Measurements from ENCODE around the gene COX10.

COX10 gene

DNA sequence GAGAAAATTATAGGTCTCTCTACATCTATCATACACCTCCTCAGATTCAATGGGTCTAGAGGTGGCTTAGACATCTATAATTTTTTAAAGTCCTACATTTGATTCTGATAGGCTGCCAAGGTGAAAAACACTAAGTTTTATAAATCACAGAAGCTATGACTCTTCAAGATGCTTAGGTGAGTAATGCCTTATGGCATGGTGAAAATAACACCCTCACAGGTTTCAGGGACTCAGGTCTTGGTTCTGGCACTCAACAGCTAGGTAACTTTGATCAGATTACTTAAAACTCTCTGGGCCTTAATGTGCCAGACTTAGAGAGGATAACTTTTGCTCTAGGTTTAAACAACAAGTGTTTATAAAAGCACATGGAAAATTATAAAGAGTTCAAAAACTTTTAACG is 2.0 kb upstream of the COX10 start:
- TF ChIP-seq, protein P1, sequence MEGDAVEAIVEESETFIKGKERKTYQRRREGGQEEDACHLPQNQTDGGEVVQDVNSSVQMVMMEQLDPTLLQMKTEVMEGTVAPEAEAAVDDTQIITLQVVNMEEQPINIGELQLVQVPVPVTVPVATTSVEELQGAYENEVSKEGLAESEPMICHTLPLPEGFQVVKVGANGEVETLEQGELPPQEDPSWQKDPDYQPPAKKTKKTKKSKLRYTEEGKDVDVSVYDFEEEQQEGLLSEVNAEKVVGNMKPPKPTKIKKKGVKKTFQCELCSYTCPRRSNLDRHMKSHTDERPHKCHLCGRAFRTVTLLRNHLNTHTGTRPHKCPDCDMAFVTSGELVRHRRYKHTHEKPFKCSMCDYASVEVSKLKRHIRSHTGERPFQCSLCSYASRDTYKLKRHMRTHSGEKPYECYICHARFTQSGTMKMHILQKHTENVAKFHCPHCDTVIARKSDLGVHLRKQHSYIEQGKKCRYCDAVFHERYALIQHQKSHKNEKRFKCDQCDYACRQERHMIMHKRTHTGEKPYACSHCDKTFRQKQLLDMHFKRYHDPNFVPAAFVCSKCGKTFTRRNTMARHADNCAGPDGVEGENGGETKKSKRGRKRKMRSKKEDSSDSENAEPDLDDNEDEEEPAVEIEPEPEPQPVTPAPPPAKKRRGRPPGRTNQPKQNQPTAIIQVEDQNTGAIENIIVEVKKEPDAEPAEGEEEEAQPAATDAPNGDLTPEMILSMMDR (IDR thresholded peaks at IDR 0.05; ENCODE audit: control extremely low read depth, extremely low read depth, low read depth, missing control alignments): no peak
- no peak for DNase-seq (ENCODE audit: extremely low spot score)
- ChIA-PET POLR2A (no interaction called here), CTCF (interaction anchor here (2.2 kb wide), 1 partner anchor 12 kb away, joined by 6 read pairs; no protein-coding TSS in a partner anchor)

DNA sequence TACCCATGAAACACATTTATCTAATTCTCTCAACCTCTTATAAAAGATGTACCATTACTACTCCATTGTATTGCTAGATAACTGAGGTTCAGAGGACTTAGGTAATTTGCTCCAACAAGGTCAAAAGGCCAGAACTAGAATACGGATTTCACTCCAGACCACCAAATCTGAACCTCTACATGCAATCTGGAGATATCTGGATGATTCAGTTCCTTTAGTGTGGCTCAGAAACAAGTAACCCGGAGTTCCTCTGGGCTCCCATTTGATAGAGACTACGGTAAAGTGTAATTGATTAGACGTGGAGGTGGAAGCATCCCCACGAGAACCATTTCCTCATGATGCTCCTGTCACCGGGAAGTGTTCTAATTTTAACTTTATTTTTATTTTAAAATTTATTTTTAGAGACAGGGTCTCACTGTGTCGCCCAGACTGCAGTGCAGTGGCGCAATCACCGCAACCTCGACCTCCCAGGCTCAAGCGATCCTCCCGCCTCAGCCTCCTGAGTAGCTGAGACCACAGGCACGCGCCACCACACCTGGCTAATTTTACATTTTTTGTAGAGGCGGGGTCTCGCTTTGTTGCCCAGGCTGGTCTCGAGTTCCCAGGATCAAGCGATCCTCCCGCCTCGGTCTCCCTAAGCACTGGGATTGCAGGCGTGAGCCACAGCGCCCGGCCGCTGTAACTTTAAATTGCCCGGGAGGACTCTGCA is 608 bp upstream of the COX10 start:
- no peak for DNase-seq (ENCODE audit: extremely low spot score)
- CTCF ChIA-PET: no interaction called here
- TF ChIP-seq, protein P1 (IDR thresholded peaks at IDR 0.05; ENCODE audit: control extremely low read depth, extremely low read depth, low read depth, missing control alignments): no peak
- POLR2A ChIA-PET: interaction anchor here (0.7 kb wide), 1 partner anchor 58 kb away, joined by 3 read pairs; no protein-coding TSS in a partner anchor

DNA sequence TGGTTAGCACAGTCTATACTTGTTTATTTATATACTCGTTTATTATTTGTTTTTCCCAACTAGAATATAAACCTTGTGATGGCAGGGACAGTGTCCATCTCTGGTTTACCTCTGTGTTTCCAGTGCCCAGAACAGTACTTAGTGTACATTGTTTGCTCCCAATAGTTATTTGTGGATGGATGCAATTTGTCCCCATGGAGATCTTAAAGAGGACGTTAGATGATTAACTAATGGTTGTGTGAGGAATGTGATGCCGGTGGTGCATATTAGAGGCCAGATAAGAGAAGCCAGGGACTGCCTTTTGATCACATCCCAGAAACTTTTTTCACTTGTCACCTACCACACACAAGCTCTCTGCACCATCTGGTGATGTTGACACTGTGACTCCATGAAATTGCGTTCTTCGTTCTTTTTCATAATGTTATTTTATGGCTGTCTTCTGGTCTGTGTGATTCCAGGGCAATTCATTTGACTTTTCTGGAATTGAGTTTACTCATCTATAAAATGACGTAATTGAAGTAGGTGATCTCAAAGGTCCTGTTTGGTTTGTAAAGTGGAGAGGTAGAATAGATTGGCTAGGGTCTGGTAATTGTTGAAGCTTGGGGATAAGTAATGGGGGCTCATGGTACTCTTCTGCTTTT is 1.2 kb downstream of the COX10 start:
- TF ChIP-seq, protein P1 (IDR thresholded peaks at IDR 0.05; ENCODE audit: control extremely low read depth, extremely low read depth, low read depth, missing control alignments): no peak
- CTCF ChIA-PET: no interaction called here
- no peak for DNase-seq (ENCODE audit: extremely low spot score)
- POLR2A ChIA-PET: no interaction called here

DNA sequence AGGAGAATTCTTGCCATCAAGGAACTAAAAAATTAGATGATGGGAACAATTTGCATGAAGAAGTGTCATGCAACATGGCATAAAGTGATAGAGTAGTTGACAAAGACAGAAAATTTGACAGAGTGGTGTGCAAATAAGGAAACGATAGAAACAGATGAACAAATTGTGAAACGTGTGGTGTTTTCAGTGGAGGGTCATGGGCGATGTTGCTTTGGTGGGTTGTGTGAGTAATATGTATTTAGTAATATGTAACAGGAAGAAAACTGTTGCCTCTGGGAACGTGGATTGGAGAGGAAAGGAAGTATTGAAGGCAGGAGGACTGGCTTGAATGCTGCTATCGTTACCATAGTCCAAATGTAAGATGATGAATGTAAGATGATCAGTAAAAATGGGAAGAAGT is 3.6 kb downstream of the COX10 start:
- TF ChIP-seq, protein P1 (IDR thresholded peaks at IDR 0.05; ENCODE audit: control extremely low read depth, extremely low read depth, low read depth, missing control alignments): no peak
- POLR2A ChIA-PET: no interaction called here
- no peak for DNase-seq (ENCODE audit: extremely low spot score)
- CTCF ChIA-PET: no interaction called here

DNA sequence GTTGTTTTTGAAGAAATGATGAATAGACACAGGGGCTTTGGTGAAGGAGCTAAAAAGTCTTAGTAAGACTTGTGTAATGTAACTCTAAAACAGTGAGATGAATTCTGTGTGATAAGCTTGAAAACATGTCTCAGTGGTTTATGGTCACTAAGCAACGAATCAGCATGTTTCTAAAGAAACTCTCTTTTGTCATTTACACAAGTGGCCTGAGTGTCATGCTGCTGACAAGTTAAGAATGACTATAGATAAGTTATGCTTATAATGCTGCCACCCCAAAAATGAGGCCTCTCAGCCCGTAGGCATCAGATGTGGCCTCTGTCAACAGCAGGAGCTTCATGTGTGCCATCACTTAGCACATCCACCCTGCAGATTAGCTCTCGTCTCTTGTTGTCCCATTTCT is 8.7 kb downstream of the COX10 start:
- ChIA-PET POLR2A (no interaction called here), CTCF (interaction anchor here (1.1 kb wide), 2 partner anchors 10 to 12 kb away, joined by 3 read pairs; no protein-coding TSS in a partner anchor)
- DNase-seq (ENCODE audit: extremely low spot score): no peak
- TF ChIP-seq, protein P1 (IDR thresholded peaks at IDR 0.05; ENCODE audit: control extremely low read depth, extremely low read depth, low read depth, missing control alignments): no peak

DNA sequence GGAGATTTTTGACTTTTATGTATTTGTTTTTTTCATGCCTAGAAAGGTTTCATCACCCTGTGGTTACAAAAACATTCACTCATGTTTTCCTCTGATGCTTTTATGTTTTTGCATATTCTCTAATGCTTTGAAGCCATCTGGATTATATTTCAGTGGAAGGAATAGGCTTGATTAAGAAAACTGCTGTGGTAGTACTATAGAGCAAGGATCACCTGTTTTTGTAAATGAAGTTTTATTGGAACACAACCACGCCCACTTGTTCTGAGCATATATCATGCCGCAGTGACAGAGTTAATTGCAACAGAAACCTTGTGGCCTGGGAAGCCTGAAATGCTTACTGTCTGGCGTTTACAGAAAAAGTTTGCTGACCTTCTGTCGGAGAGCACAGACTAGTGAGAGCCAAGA is 11.5 kb downstream of the COX10 start:
- DNase-seq (ENCODE audit: extremely low spot score): no peak
- ChIA-PET POLR2A (no interaction called here), CTCF (interaction anchor here (1.3 kb wide), 1 partner anchor 19 kb away, joined by 3 read pairs; no protein-coding TSS in a partner anchor)
- TF ChIP-seq, protein P1 (IDR thresholded peaks at IDR 0.05; ENCODE audit: control extremely low read depth, extremely low read depth, low read depth, missing control alignments): no peak
